RPMI7951 (cell line): ENCODE data around the gene MARCKSL1. TPM values are rescaled to one million over a fixed set of nuclear protein-coding genes. Genes with fewer than 3 reads are reported as not detected.
A peak's percentile ranks its signal among the peaks of the same experiment; 100 is the strongest.

Source experiments
- DNase-seq: peaks from one replicate; pipeline ENCODE4 v3.0.0-alpha.2; 2012; ENCODE audit warnings: low read depth
- total RNA-seq: library from RNA; depleted of rRNA; stranded (reverse); fragments of >200 nt; shearing (Covaris generic); gene quantifications from 2 replicates; pipeline ENCODE4 v1.2.3, GENCODE V29; 2014

Gene MARCKSL1
- total RNA-seq, 1 experiment from 2014 or later = 47.7 TPM

GRCh38 chr1:32352831-32353383, 16.9 kb upstream of the MARCKSL1 start:
- no peak for DNase-seq

- DNase-seq = no peak
Measured at GRCh38 chr1:32352239-32352745, 16.3 kb upstream of the MARCKSL1 start.

DNA sequence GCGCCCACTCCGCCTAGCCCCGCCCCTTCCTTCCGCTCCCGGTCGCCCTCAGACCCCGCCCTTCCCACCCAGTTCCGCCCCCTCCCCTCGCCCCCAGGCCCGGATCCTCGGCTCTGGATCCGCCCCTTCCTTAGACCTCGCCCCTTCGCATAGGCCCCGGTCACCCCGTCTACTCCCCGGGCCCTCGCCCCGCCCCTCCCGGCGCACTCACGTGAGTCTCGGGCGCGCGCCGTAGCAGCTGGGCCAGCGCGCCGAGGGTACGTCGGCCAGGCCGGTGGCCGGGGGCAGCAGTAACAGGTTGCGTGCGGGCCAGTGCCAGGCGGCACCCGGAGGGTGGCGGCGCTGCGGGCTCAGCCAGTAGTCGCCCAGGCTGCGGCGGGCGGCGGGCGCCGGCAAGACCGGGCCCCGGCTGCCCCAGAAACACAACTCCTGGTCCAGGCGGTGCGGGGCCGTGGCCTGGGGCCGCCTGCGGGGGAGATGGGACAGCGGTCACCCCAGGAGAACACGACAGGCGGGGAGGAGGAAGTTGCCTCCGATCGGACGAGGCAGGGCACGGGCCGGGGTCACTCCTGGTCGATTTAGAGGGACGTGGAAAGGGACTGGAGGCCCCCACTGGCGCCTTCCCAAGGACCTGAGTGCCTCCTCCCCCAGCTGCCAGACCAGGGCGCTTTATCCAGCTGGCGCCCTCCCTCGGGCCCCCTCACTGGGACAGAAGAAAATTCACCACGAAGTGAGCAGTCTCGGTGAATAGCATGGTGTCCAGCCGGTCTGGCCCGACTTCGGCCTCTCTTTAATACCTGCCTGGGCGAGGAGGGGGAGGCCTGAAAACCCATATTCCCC, 15.6 kb upstream of the MARCKSL1 start:
- DNase-seq = peak; percentile 90

GRCh38 chr1:32350785-32351398, 14.9 kb upstream of the MARCKSL1 start:
- DNase-seq = no peak

- DNase-seq = peak; percentile 97
Measured at GRCh38 chr1:32349211-32349708, 13.2 kb upstream of the MARCKSL1 start.

- no peak for DNase-seq
Measured at GRCh38 chr1:32346532-32347157, 10.6 kb upstream of the MARCKSL1 start.

GRCh38 chr1:32345289-32345827, 9.3 kb upstream of the MARCKSL1 start:
- peak; percentile 38 for DNase-seq

- DNase-seq = no peak
Measured at GRCh38 chr1:32342704-32343103, 6.7 kb upstream of the MARCKSL1 start.

- DNase-seq = no peak
Measured at GRCh38 chr1:32341971-32342370, 5.9 kb upstream of the MARCKSL1 start.

GRCh38 chr1:32341186-32341757, 5.2 kb upstream of the MARCKSL1 start:
- DNase-seq = no peak

GRCh38 chr1:32339363-32339978, 3.4 kb upstream of the MARCKSL1 start:
- DNase-seq = peak; percentile 75

DNA sequence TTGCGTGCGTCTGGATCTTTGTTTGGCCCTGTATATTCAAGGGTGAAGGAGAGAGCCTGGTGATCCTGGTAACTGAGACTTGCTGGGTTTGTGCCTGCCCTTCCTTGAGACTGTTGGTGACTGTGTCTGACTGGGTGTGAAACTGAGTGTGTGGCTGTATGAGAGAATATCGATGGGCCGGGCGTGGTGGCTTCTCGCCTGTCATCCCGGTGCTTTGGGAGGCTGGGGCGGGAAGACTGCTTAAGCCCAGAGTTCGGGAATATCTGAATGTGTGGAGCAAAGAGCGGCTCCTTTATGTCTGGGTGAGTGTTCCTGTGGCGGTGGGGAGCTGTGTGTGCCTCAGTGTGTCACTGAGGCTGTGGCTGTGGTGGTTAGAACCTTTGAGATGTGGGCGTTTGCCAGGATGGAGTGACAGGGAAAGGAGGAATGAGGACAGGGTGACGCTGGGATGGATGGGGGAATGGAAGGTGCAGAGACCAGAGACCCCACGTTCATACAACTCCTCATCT, 2.7 kb upstream of the MARCKSL1 start:
- DNase-seq = no peak

DNA sequence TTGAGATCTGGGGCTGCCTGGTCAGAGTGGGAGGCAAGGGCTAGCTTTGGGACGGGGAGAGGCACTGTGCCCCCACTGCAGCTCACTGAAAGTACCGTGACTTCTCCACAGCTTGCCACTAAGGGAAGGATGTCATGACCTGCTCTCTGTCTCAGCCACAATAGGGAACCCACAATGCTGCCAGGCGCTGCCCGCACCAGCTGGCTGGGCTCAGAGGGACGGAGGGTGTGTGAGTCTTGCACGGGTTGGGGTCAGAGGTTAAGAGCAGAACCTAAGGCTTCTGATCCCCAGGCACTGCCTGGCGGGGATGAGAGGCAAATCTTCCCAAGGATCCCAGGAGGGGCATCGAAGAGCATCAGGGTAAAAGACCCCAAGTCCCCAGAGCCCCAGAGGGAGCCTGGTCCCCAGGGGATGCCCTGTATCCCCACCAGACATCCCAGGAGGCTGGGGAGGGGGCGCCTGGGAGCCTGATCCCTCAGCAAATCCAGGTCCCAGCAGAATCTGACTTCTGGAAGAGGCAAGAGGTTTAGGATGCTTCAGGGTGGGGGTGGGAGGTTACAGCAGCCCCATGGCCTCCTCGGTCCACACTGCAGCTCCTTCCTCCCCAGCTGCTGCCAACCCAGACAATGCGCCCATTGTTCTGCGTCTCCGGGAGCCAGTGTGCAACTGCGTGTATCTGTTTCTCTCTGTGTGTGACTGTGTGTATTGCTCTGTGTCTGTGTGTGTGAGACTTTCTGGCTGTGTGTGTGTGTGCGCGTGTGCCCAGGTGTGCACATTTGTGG, 2.0 kb upstream of the MARCKSL1 start:
- DNase-seq = peak; percentile 74

- peak; percentile 64 for DNase-seq
Measured at GRCh38 chr1:32336963-32337675, 1.1 kb upstream of the MARCKSL1 start.

GRCh38 chr1:32336591-32336932, 529 bp upstream of the MARCKSL1 start:
- no peak for DNase-seq

- DNase-seq = no peak
Measured at GRCh38 chr1:32335535-32335789, 571 bp downstream of the MARCKSL1 start.

- DNase-seq = peak; percentile 45
Measured at GRCh38 chr1:32334864-32335534, 1.0 kb downstream of the MARCKSL1 start.

GRCh38 chr1:32334274-32334861, 1.7 kb downstream of the MARCKSL1 start:
- DNase-seq = no peak
